ENCODE data around the gene POLH.

DNA sequence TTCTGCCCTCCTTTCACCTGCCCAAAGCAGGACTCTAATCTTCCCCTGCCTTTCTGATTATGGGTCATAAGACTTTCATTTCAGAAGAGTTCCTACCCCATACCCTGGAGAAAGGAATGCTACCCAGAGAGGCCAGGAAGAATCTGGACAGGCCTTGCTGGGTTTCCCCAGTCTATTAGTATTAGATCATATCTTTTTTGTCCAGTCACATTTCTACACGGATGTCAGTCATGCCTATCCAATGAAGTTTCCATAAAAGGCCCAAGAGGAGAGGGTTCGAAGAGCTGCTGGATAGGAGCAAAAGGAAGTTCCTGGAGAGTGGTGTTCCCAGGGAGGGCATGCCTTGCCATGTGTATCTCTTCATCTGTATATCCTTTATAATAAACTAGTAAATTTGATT is 3.2 kb downstream of the POLH start:
- TF ChIP-seq, protein P1, sequence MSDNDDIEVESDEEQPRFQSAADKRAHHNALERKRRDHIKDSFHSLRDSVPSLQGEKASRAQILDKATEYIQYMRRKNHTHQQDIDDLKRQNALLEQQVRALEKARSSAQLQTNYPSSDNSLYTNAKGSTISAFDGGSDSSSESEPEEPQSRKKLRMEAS (CRISPR knock-in tag; IDR thresholded peaks at IDR 0.05): no peak
- TF ChIP-seq FOSL1 (tag; conservative IDR thresholded peaks at IDR 0.05): no peak
- no peak for TF ChIP-seq TRIM24 (IDR thresholded peaks at IDR 0.05)
- no peak for TF ChIP-seq TEAD4 (IDR thresholded peaks at IDR 0.05; ENCODE audit: low read length)
- no peak for TF ChIP-seq TEAD4 (CRISPR knock-in tag; IDR thresholded peaks at IDR 0.05; ENCODE audit: borderline replicate concordance)
- no peak for TF ChIP-seq CREB1 (IDR thresholded peaks at IDR 0.05)
- no peak for TF ChIP-seq CREB1 (CRISPR knock-in tag; IDR thresholded peaks at IDR 0.05)
- TF ChIP-seq MAFK (IDR thresholded peaks at IDR 0.05; ENCODE audit: low read length): no peak
- TF ChIP-seq ZNF75A (CRISPR knock-in tag; IDR thresholded peaks at IDR 0.05): no peak
- TF ChIP-seq GABPA (tag; conservative IDR thresholded peaks at IDR 0.05; ENCODE audit: low read depth): no peak
- TF ChIP-seq ARID2 (IDR thresholded peaks at IDR 0.05): no peak
- TF ChIP-seq, protein P2, sequence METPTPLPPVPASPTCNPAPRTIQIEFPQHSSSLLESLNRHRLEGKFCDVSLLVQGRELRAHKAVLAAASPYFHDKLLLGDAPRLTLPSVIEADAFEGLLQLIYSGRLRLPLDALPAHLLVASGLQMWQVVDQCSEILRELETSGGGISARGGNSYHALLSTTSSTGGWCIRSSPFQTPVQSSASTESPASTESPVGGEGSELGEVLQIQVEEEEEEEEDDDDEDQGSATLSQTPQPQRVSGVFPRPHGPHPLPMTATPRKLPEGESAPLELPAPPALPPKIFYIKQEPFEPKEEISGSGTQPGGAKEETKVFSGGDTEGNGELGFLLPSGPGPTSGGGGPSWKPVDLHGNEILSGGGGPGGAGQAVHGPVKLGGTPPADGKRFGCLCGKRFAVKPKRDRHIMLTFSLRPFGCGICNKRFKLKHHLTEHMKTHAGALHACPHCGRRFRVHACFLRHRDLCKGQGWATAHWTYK (CRISPR knock-in tag; IDR thresholded peaks at IDR 0.05): no peak
- no peak for TF ChIP-seq CTCF (IDR thresholded peaks at IDR 0.05 in 2 of 3, conservative IDR thresholded peaks at IDR 0.05 in 1 of 3; ENCODE audit: insufficient read depth in 2 of 3, low read depth in 1 of 3, low read length in 3 of 3)
- TF ChIP-seq ZNF830 (CRISPR knock-in tag; IDR thresholded peaks at IDR 0.05): no peak
- TF ChIP-seq POLR2A (conservative IDR thresholded peaks at IDR 0.05): no peak
- no peak for TF ChIP-seq KDM5B (IDR thresholded peaks at IDR 0.05; ENCODE audit: insufficient replicate concordance, low read depth, low read length)
